Measurements from ENCODE around the gene POLR3C.

DNA sequence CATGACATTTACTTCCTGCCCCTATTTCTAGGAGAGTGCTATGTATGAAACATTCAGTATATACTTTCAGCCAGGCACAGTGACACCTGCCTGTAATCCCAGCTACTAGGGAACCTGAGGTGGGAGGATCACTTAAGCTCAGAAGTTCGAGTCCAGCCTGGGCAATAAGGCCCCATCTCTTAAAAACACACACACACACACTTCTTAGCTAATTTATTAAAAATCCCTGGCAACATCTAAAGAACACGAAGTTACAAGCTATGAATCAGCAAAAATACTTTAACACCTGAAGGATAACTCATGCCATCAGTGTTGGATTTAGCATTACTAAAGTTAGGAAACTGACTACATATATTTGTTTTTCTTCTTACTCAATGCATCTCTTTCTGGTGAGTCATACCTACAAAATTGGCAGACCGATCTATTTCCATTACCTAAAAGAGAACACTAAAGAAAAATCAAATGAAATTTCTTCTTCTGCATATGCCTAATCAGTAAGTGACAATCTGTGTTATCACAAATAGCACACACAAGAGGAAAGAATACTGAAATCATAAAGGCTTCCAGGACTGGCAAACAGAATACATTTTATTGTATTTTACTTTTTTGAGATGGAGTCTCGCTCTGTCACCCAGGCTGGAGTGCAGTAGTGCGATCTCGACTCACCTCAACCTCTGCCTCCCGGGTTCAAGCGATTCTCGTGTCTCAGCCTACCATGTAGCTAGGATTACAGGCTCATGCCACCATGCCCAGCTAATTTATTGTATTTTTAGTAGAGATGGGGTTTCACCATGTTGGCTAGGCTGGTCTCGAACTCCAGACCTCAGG is 41.5 kb upstream of the POLR3C start:
- no peak for TF ChIP-seq POLR2A (IDR thresholded peaks at IDR 0.05)
- no peak for TF ChIP-seq CTCF (IDR thresholded peaks at IDR 0.05)
- TF ChIP-seq EP300 (IDR thresholded peaks at IDR 0.05), result no peak
- TF ChIP-seq POLR2AphosphoS5 (IDR thresholded peaks at IDR 0.05), result no peak

All from upper lobe of left lung (tissue), 4 donors.